Urothelium cell line (cell line): ENCODE data around the gene PRR33.
A peak's percentile ranks its signal among the peaks of the same experiment; 100 is the strongest.
"Not testable (repeated sequence)": the region's sequence is repeated elsewhere in the genome, so short reads cannot be mapped to it uniquely, and the experiment has no call there.

Experiments used
- DNase-seq: peaks from one replicate; pipeline ENCODE4 v3.0.0; 2011; ENCODE audit warnings: low spot score, mixed read lengths
- FAIRE-seq: peaks from 2 replicates; lab custom pipeline; 2011; peaks lifted over from hg19 to GRCh38; lab: Jason Lieb, UNC

The PRR33 gene

DNA sequence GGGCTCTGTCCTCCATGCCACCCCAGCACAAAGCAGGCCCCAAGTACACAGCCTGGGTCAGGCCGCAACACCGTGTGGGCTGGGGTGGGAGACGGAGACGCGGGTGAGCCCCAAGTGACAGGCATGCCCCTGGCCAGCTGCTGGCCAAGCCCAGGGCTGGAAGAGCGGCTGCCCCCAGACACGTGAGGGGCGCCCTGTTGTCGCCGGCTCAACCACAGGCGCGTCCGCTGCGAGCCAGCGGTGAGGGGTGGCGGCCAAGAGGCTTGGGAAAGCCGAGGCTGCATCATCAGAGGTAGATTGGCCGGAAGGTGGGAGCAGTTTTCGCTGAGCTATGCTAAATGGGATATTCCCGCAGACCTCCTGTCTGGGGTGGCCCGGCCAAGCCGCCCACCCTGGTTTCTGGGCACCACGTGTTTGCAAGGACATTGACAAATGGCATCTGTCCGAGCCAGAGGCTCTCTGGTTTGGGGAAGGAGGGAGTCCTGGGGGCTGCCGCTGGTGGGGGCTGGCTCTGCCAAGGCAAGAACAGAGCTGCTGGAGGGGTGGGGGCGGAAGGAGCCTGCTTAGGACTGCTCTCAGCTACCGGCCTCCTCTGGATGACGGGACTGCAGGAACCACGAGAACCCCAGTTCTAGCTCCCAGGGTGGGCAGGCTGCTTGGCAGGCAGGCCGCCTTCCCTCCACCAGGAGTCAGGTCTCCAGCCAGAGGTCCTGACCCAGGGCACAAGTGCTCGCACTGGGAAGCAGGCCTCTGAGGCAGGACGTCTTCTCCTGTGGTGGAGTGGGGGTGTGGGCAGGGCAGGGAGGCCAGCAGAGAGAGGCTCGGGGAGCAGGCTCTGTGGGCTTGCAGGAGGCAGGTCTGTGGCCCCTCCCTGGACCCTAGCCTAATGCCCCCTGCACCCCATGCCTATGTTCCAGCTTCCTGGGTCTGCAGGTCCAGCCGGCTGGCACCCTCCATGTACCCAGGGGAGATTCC, 552 bp downstream of the PRR33 start:
- DNase-seq (no peak), FAIRE-seq (no peak)

GRCh38 chr11:1889941-1890855, 1.5 kb downstream of the PRR33 start:
- FAIRE-seq (no peak), DNase-seq (no peak)

- DNase-seq (no peak), FAIRE-seq (no peak)
These were observed 2.3 kb downstream of the PRR33 start for GRCh38 chr11:1889224-1889930.

DNA sequence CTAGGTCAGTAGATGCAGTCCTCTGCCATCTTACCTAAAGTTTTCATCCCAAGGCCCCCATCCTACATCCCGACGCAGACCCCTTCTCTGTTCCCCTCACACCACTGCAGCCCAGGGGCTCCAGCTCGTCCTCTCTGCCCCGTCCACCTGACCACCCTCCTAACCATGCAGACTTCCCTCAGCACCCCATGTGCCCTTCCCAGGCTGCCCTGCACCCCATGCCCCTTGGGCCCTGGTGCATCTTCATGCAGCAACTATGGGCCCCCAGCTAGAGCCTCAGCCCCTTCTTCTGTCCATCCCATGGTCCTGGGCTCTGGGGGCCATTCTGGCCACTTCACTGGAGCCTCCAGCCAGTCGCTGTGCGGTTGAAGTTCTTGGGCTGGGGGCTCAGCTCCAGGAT, 2.9 kb downstream of the PRR33 start:
- DNase-seq (no peak), FAIRE-seq (no peak)

- FAIRE-seq (no peak), DNase-seq (no peak)
These were observed 3.3 kb downstream of the PRR33 start for GRCh38 chr11:1888347-1888753.

GRCh38 chr11:1887451-1888346, 4.0 kb downstream of the PRR33 start:
- FAIRE-seq (no peak), DNase-seq (no peak)

- not testable (repeated sequence) for FAIRE-seq, DNase-seq
These were observed 5.1 kb downstream of the PRR33 start for GRCh38 chr11:1886551-1886950.

DNA sequence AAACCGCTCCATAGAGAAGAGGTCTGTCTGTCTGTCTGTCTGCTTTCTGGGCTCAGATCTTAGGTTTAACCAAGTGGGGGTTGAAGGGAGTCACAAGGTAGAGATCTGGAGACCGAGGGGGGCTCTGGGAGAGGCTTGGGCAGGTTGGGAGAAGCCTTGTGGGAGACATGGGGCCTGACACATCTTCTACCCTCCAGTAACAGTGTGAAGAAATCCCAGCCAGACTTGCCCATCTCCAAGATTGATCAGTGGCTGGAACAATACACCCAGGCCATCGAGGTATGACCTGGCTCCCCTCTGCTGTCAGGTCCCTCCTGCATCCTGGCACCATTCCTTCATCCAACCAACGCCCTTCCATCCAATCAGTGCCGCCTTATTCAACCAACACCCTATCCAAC, 7.4 kb downstream of the PRR33 start:
- no peak for DNase-seq
- no peak for FAIRE-seq

DNA sequence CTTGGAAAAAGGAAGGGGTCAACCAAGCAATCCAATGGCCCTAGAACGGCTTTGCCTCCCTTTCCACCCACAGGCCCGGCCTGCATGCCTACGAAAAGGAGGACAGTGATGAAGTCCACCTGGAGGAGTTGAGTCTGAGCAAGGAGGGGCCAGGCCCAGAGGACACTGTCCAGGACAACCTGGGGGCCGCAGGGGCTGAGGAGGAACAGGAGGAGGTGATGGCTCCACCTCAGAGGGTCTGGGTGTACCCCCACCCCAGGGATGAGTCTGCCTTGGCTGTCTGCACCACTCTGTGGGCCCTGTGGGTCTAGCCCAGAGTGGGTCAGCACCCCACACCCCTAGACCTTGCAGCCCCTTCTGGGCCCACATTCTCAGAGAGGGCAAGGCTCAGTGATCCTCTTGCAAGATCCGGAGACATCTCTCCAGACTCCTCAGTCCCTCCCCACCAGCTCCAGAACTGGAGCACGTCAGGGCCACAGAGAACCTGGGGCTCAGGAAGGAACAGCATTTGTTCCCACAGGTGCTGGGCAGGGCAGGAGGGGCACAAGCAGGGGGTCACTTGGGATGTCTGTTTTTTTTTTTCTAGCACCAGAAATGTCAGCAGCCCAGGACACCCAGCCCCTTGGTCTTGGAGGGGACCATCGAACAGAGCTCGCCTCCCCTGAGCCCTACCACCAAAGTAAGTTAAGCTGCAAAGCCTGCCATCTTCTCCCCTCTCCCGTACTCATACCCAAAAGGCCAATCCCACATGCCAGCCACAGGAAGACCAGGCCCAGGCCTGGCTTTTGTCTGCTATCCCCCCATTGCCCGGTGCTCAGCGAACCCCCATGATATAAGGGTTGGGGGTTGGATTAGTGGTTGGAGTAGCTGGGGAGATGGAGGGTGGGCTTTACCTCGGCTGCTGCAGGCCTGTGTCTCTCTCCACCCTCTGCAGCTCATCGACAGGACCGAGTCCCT, 8.1 kb downstream of the PRR33 start:
- DNase-seq = no peak
- FAIRE-seq = no peak

- DNase-seq (peak; percentile 77), FAIRE-seq (no peak)
These were observed 9.1 kb downstream of the PRR33 start for GRCh38 chr11:1882265-1883238.

DNA sequence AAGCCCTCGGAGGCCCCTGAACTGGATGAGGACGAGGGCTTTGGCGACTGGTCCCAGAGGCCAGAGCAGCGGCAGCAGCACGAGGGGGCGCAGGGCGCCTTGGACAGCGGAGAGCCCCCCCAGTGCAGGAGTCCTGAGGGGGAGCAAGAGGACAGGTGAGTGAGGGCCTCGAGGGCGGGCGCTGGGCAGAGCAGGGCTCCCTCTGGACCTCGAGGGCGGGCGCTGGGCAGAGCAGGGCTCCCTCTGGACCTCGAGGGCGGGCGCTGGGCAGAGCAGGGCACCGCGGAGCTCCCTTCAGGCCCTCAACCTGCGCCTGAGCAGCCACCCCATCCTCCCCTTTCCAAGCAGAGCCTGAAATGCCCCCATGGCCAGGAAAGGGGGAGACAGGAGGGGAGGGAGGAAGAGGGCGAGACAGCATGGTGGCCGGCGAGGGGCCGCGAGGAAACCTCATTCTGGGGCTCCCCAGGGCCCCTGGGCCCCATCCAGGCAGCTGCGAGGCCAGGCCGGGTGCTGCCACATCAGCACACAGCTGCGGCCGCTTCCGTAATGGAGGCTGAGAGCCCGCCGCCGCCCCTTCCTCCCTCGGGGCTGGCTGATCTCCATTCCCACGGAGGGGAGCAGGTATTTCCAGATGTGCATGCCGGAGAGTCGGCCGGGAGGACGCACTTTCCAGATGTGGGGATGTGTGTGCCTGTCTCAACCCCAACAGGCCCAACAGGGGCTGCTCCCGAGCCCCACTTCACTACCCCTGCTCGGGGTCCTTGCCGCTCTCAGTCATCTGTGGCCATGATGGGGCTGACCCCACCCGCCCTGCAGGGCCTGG, 10.0 kb downstream of the PRR33 start:
- FAIRE-seq (no peak), DNase-seq (no peak)

DNA sequence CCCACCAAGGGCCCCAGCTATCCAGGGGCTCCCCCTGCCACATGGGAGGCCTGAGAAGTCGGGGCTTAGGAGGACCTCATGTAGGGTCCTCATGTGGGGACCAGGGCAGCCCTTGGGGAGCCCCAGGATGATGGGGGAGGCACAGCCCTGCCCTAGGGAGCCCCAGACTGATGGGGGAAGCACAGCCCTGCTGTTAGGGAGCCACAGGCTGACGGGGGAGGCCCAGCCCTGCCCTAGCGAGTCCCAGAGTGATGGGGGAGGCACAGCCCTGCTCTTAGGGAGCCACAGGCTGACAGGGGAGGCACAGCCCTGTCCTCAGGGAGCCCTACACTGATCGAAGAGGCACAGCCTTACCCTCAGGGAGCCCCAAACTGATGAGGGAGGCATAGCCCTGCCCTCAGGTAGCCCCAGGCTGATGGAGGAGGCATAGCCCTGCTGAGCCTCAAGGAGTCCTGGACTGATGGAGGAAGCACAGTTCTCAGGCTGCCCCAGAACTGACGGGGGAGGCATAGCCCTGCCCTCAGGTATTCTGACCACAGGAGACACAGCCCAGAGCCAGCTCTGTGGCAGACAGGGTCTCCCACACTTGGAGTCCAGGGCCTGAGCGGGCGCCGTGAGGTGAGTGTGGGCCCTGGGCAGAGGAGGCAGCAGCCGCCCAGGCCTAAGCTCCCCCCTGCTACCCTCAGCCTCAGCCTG, 10.8 kb downstream of the PRR33 start:
- DNase-seq (no peak), FAIRE-seq (no peak)

DNA sequence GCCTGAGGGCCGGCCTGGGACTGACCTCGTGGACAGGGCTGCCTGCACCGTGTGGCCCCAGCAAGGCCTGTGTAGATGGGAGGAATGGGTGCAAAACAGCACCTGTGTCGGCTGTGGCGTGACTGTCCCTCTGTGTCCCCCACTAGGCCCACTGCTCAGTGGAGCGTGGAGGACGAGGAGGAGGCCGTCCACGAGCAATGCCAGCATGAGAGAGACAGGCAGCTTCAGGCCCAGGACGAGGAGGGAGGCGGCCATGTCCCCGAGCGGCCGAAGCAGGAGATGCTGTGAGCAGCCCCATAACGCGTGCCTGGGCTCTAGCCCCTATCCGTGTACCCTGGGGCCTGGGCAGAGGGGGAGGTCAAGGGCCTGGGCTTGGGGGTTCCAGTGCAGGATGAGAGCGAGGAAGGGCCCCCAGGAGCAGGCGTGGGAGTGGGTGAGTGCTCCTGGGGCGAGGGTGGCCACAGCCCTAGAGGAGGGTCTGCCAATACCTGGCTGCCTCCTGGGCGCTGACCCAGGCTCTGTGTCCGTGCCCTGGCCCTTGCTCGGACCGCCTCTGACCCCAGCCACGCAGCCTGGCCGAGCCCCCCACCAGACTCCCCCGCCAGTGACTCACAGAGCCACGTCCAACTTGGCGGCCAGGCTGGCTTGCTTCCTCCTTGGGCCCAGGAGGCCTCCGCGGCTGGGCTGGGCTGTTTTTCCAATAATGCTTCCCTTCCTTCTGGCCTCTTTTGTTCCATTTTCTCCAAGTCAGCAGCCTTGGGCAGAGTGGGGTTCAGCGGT, 11.6 kb downstream of the PRR33 start:
- FAIRE-seq (no peak), DNase-seq (no peak)

DNA sequence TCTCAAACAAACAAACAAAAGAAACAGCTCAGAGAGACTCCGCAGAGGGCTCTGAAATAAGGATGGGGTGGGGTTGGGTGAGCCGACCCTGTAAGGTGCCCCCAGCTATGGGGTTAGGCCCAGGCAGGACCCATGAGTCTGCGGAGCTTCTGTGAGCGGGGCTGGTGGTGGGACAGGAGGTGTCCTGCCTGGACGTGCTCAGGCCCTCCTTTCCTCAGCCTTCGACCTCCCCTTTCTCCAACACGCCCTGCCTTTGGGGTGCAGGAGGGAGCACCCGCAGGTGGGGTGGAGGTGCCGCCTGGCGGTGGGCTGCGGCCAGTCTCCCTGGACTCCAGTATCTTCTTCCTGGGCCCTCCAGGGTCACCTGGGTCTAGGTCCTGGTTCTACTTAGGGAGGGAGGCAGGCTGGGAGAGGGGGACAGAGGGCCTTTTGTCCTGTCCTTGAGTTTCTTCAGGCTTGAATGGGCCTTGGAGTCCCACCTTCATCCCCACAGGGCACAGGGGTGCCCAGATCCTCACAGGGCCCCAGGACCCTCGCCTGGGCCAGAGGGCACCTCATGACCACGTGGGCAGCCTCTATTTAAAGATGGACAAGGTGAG, 12.3 kb downstream of the PRR33 start:
- no peak for DNase-seq
- FAIRE-seq = no peak
